H1 (cell line): Measurements from ENCODE around the gene PFDN6. TPM values are rescaled to one million over a fixed set of nuclear protein-coding genes. Genes with fewer than 3 reads are reported as not detected.

Experiments
- CTBP2 ChIP-seq: IDR thresholded peaks from 2 replicates; pipeline ENCODE4 v1.7.0; 2011; ENCODE audit warnings: borderline replicate concordance, mild to moderate bottlenecking, moderate library complexity, mixed read lengths, low read length; ENCODE audit not compliant: insufficient read depth, insufficient read length
- polyA plus RNA-seq, 7 experiments: library from polyadenylated mRNA; depleted of rRNA in 3 of 7; stranded (reverse) in 5 of 7; unstranded in 2 of 7; fragments of >200 nt in 5 of 7; fragments of 200-250 nt in 2 of 7; gene quantifications; 1 replicate in 5 of 7; 2 replicates in 1 of 7; 4 replicates in 1 of 7; pipeline versions ENCODE4 v1.2.1 to v1.2.3, GENCODE V29; 2011 to 2013; ENCODE audit warnings: missing spikeins in 2 of 7, mixed read lengths in 2 of 7
- total RNA-seq: library from RNA; stranded (reverse); fragmentation: NEBNext Ultra II Directional; extraction: Animal tissue kit (Norgen Biotek cat#: 25700); gene quantifications from 2 replicates; pipeline ENCODE4 v1.2.1, GENCODE V29; 2021

The PFDN6 gene
- total and polyA plus RNA-seq, 2 of the 8 experiments (the other 6 are each of a cell fraction or from before 2014, with no cell fraction given): 32.0 to 95.7 TPM

DNA sequence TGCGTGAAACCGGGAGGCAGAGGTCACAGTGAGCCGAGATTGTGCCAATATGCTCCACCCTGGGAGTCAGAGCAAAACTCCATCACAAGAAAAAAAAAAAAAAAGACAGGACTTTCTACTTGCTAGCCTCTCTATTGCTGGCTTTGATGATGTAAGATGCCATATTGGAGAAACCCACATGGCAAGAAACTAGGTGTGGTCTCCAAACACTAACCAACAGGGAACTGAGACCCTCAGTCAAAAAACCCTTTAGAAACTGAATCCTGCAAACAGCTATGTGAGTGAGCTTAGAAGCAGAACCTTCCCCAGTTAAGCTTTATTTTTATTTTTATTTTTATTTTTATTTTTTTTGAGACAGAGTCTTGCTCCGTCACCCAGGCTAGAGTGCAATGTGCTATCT, 46.5 kb downstream of the PFDN6 start (continued):
- no peak for TF ChIP-seq CTBP2
